Neural crest cell (in vitro differentiated cells): Measurements from ENCODE around the gene HEATR5A. TPM values are rescaled to one million over a fixed set of nuclear protein-coding genes. Genes with fewer than 3 reads are reported as not detected.

ENCODE experiments used
- DNase-seq: peaks from one replicate; pipeline ENCODE4 v3.0.0; 2021; ENCODE audit warnings: low read depth, mixed read lengths, low spot score
- H3K27ac Mint-ChIP-seq: one replicate; pipeline ENCODE4 v1.8.0; 2021; ENCODE audit warnings: mild to moderate bottlenecking, mixed read lengths; ENCODE audit not compliant: unreplicated experiment
- H3K27me3 Mint-ChIP-seq: 2 replicates; pipeline ENCODE4 v1.8.0; 2021; ENCODE audit warnings: low read depth, mild to moderate bottlenecking, mixed read lengths
- H3K36me3 Mint-ChIP-seq: 2 replicates; pipeline ENCODE4 v1.8.0; 2021; ENCODE audit warnings: low read depth, mild to moderate bottlenecking, mixed read lengths
- H3K4me1 Mint-ChIP-seq: 2 replicates; pipeline ENCODE4 v1.8.0; 2021; ENCODE audit warnings: mixed read lengths
- H3K4me3 Mint-ChIP-seq: one replicate; pipeline ENCODE4 v1.8.0; 2021; ENCODE audit warnings: mild to moderate bottlenecking, mixed read lengths
- H3K9me3 Mint-ChIP-seq: 2 replicates; pipeline ENCODE4 v1.8.0; 2021; ENCODE audit warnings: mixed read lengths
- CTCF ChIP-seq: fragments of 200-600 bp; sonication (generic); conservative IDR thresholded peaks from 2 replicates; pipeline ENCODE4 v1.5.0; 2021; ENCODE audit warnings: antibody characterized with exemption, mild to moderate bottlenecking
- total RNA-seq: library from RNA; stranded (reverse); gene quantifications from 2 replicates; pipeline ENCODE4 v1.2.1, GENCODE V29; 2021

HEATR5A gene
- total RNA-seq, 1 donor from 2014 or later, result 32.6 TPM

- no peaks in the 10 kb centered on the region for H3K27me3 Mint-ChIP-seq
- H3K4me1 Mint-ChIP-seq, result peaks cover 22% of the 10 kb centered on the region
- no peak overlapping the region for H3K27ac Mint-ChIP-seq
- H3K36me3 Mint-ChIP-seq, result no peaks in the 10 kb centered on the region
- H3K9me3 Mint-ChIP-seq, result no peaks in the 10 kb centered on the region
- no peak overlapping the region for H3K4me3 Mint-ChIP-seq
- DNase-seq, result no peak
- no peak for TF ChIP-seq CTCF
These were observed 9.1 kb downstream of the HEATR5A start for GRCh38 chr14:31411218-31411727.

GRCh38 chr14:31410048-31410650 lies 10.2 kb downstream of the HEATR5A start:
- H3K4me1 Mint-ChIP-seq, result peaks cover 22% of the 10 kb centered on the region
- no peaks in the 10 kb centered on the region for H3K36me3 Mint-ChIP-seq
- no peak for DNase-seq
- no peaks in the 10 kb centered on the region for H3K9me3 Mint-ChIP-seq
- TF ChIP-seq CTCF, result no peak
- peak overlapping the region; percentile 46 for H3K27ac Mint-ChIP-seq
- H3K27me3 Mint-ChIP-seq, result no peaks in the 10 kb centered on the region
- no peak overlapping the region for H3K4me3 Mint-ChIP-seq

- TF ChIP-seq CTCF, result no peak
- Mint-ChIP-seq H3K4me1 (peaks cover 11% of the 10 kb centered on the region), H3K4me3 (no peak overlapping the region), H3K36me3 (no peaks in the 10 kb centered on the region), H3K27me3 (no peaks in the 10 kb centered on the region), H3K9me3 (no peaks in the 10 kb centered on the region), H3K27ac (no peak overlapping the region)
- no peak for DNase-seq
These were observed 11.9 kb downstream of the HEATR5A start for GRCh38 chr14:31408421-31408820.

GRCh38 chr14:31405599-31406232 lies 14.6 kb downstream of the HEATR5A start:
- no peaks in the 10 kb centered on the region for H3K27me3 Mint-ChIP-seq
- no peaks in the 10 kb centered on the region for H3K9me3 Mint-ChIP-seq
- no peak overlapping the region for H3K4me3 Mint-ChIP-seq
- TF ChIP-seq CTCF, result no peak
- no peak overlapping the region for H3K27ac Mint-ChIP-seq
- no peak for DNase-seq
- peaks cover 4% of the 10 kb centered on the region for H3K36me3 Mint-ChIP-seq
- H3K4me1 Mint-ChIP-seq, result peaks cover 4% of the 10 kb centered on the region

- H3K27me3 Mint-ChIP-seq, result no peaks in the 10 kb centered on the region
- no peak overlapping the region for H3K27ac Mint-ChIP-seq
- no peak for DNase-seq
- H3K4me3 Mint-ChIP-seq, result no peak overlapping the region
- H3K4me1 Mint-ChIP-seq, result peaks cover under 1% of the 10 kb centered on the region
- H3K9me3 Mint-ChIP-seq, result no peaks in the 10 kb centered on the region
- no peak for TF ChIP-seq CTCF
- peaks cover 5% of the 10 kb centered on the region for H3K36me3 Mint-ChIP-seq
These were observed 15.2 kb downstream of the HEATR5A start for GRCh38 chr14:31405106-31405505.
